T-helper 1 cell treated with Interleukin-12 subunit alpha and Interleukin-12 subunit beta and Interleukin-4 antibody, amounts not matched to agents 30 μg/mL and 1 μg/mL, for 36 hours (primary cell): ENCODE data around the gene NRAS.

Source experiments
- H3K27ac Mint-ChIP-seq: one replicate; pipeline ENCODE4 v1.8.0; 2021; ENCODE audit warnings: mild to moderate bottlenecking, mixed read lengths
- H3K27me3 Mint-ChIP-seq: one replicate; pipeline ENCODE4 v1.8.0; 2021; ENCODE audit warnings: low read depth, mixed read lengths
- H3K36me3 Mint-ChIP-seq: one replicate; pipeline ENCODE4 v1.8.0; 2021; ENCODE audit warnings: low read depth, mixed read lengths
- H3K4me1 Mint-ChIP-seq: one replicate; pipeline ENCODE4 v1.8.0; 2021; ENCODE audit warnings: low read depth, mixed read lengths
- H3K4me3 Mint-ChIP-seq: one replicate; pipeline ENCODE4 v1.8.0; 2021; ENCODE audit warnings: mild to moderate bottlenecking, moderate library complexity, mixed read lengths
- H3K9me3 Mint-ChIP-seq: one replicate; pipeline ENCODE4 v1.8.0; 2021; ENCODE audit warnings: mixed read lengths

NRAS gene

DNA sequence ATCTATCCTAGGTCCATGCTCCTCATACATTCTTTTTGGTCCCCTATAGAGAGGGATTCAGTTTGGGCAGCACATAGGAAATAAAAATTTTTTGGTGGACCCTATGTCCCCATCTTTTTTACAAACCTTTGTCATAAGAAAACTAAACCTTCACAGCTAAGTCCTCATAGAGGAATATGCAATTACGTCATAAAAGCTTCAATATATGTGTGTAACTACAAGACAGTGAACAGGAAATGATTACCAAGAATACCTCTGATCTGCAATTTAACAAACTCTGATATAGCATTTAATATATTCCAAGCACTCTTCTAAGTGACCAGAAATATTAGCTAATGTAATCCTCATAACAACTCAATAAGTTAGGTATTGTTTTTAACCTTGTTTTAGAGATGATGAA lies 40.5 kb downstream of the NRAS start:
- H3K4me3 Mint-ChIP-seq: no peak overlapping the region
- peaks cover 29% of the 10 kb centered on the region for H3K27me3 Mint-ChIP-seq
- no peaks in the 10 kb centered on the region for H3K36me3 Mint-ChIP-seq
- no peaks in the 10 kb centered on the region for H3K9me3 Mint-ChIP-seq
- H3K4me1 Mint-ChIP-seq: no peaks in the 10 kb centered on the region
- no peak overlapping the region for H3K27ac Mint-ChIP-seq

DNA sequence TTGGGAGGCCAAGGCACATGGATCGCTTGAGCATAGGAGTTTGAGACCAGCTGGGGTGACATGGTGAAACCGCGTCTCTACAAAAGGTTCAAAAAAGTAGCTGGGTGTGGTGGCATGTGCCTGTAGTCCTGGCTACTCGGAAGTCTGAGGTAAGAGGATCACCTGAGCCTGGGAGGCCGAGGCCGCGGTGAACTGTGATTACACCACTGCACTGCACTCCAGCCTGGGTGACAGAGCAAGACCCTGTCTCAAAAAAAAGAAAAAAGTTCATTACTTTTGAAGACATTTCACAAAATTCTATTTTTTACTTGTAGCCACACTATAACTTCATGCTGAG lies 44.7 kb downstream of the NRAS start:
- no peak overlapping the region for H3K4me3 Mint-ChIP-seq
- no peak overlapping the region for H3K27ac Mint-ChIP-seq
- H3K27me3 Mint-ChIP-seq: peaks cover 50% of the 10 kb centered on the region
- no peaks in the 10 kb centered on the region for H3K9me3 Mint-ChIP-seq
- H3K36me3 Mint-ChIP-seq: no peaks in the 10 kb centered on the region
- peaks cover 1% of the 10 kb centered on the region for H3K4me1 Mint-ChIP-seq

DNA sequence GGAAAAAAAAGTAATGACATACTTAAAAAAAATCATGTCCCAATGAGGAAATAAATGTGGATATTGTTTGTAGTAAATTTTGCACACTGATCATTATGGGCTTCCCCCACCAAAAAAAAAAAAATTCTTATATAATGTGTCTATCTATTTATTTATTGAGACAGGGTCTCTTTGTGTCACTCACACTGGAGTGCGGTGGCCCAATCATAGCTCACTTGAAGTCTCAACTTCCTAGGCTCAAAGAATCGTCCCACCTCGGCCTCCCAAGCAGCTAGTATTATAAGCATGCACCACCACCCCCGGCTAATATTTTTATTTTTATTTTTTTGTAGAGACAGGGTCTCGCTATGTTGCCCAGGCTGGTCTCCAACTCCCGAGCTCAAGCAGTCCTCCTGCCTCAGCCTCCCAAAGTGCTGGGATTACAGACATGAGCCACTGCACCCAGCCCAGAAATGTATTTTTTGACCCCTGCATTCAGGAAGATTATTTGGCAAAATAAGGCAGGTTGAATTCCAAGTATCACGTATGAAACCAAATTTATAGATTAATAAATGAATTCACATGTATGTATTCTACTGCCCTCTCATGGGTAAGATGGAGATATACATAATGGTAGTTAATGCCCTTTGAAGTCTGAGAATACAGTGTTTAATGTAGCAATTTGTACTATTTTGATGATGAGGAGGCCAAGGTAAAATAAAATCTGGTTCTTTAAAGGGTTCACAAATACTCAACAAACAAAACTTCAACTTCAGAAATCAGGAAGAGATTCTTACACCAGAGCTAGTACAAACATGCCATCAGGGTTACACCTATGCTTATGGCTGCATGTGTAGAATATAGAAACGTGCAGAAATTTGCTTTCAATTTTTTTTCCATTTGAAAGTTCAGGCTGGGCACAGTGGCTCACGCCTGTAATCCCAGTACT lies 45.3 kb downstream of the NRAS start:
- Mint-ChIP-seq H3K4me1 (peaks cover 1% of the 10 kb centered on the region), H3K9me3 (no peaks in the 10 kb centered on the region), H3K27ac (no peak overlapping the region), H3K27me3 (peaks cover 55% of the 10 kb centered on the region), H3K4me3 (no peak overlapping the region), H3K36me3 (no peaks in the 10 kb centered on the region)

DNA sequence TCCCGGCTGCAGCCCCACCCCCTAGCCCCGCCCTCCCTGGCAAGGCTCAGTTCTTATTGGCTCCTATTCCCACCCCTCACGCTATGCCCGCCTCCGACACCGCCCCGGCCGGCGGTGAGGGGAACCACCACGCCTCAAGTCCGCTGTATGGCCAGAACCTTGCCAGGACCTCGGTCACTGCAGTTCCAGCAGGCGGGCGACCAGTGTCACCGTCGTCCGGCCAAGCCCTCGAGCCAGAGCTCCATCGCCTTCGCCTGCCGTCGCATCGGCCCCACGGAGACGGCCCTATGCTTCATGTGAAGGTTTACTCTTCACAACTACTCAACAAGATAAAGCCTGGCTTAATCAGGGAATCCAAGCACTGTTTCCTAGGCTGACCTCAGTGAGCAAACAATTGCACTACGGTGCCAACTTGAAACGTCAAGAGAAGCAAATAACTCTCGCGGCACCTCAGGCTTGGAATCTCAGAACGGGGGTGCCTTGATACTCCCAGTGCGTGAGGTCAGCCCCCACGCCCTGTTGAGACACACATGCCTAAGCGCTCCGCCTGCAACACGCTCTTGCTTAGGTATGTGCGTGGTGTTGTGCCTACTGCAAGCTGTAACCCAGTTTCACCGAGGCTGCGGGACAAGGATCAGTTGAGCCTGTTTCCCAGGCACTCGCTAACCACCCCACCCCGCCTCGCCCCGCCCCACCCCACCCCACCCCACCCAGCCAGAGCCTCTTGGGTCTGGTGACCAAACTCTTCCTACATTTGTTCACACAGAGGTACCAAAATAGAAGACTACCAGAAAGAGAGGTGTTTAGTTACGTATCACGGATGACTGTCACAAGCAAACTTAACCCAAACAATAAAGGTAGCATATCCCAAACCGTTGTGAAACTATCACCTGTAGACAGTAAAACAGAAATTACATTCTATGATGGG lies 46.2 kb downstream of the NRAS start:
- Mint-ChIP-seq H3K9me3 (no peaks in the 10 kb centered on the region), H3K27ac (no peak overlapping the region), H3K4me1 (peaks cover 1% of the 10 kb centered on the region), H3K36me3 (no peaks in the 10 kb centered on the region), H3K4me3 (peak overlapping the region; percentile 88), H3K27me3 (peaks cover 57% of the 10 kb centered on the region)

DNA sequence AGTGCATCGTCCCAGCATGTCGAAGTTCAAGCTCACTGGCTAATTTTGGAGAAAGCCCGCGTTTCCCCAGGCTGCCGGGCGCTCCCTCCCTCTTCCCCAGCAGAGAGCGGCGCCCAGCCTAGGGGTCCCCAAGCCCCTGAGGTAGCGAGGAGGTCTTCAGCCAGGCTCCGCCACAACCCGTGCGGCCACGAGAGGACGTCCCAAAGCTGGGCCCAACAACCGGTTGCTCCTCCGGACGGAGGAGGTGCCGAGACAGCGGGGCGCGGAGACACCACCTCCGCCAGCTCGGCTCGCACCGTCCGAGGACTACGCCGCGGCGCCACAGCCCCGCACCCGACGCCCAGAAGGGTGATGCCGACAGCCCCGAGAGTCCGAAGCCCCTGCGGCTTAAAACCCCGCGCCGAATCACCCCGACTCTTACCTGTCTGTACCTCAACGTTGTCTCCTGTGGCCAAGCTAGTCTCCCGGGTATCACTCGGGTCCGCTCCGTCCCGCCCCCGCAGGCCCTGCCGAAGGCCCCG lies 46.9 kb downstream of the NRAS start, which contains the start of gene DENND2C:
Gene DENND2C, minus strand, starts transcription at position 488 of the 521 bp plus-strand sequence. CDS start 44,065 bp downstream, outside the sequence.
- no peaks in the 10 kb centered on the region for H3K9me3 Mint-ChIP-seq
- no peak within 1 kb of the TSS for H3K27ac Mint-ChIP-seq
- H3K4me3 Mint-ChIP-seq: peak within 1 kb of the TSS; percentile 88
- peaks cover 1% of the 10 kb centered on the region for H3K4me1 Mint-ChIP-seq
- H3K36me3 Mint-ChIP-seq: no peaks in the 10 kb centered on the region
- peaks cover 54% of the 10 kb centered on the region for H3K27me3 Mint-ChIP-seq

DNA sequence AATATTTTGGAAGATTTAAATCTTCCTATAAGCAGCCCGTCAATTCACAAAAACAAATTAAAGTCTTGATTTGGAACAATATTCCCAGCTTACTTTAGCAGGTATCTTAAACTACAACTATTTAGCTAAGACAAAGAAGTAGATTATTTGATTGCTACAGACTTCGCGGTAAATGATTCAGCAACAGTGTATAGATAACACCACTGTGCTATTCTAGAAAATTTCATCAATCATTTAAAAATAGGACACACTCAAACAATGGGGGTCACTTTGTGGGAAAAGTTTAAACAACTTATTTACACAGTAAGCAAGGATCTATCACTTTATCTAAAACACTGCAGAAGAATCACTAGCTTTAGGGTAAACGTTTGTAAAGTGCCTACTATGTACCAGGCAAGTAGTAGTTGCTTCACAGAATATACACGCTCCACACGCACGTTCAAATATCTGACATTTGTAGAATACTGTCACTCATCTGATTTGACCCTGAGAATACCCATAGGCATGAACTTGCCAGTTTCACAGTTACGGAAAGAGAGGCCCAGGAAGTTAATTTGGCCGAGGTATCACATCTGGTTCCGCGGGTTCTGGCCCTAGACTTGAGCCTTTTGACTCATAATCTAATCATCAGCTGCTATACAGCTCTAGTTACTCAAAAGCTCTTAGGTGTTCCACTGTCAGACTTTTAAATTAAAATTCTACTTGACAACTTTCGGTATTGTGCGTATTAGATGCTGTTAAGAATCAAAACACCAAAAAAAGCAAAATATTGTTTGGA lies 47.6 kb downstream of the NRAS start:
- H3K27me3 Mint-ChIP-seq: peaks cover 49% of the 10 kb centered on the region
- peak overlapping the region; percentile 88 for H3K4me3 Mint-ChIP-seq
- peaks cover 1% of the 10 kb centered on the region for H3K4me1 Mint-ChIP-seq
- H3K9me3 Mint-ChIP-seq: no peaks in the 10 kb centered on the region
- no peaks in the 10 kb centered on the region for H3K36me3 Mint-ChIP-seq
- H3K27ac Mint-ChIP-seq: no peak overlapping the region

DNA sequence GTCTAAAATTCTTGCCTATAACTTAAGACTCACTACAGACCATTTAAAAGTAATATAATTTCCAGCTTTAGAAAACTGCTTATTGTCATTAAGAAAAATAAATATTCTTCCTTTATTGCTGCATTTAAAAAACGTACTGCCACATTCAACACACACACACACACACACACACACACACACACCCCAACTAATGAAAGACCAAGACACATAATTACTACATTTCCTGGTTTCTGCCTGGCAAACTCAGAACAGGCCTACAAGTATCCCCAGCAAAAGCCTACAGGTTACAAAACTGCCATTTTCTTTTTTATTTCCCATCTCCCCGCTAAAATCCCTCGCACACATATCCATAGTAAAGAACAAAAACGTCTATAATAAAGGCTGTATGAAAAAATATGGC lies 48.2 kb downstream of the NRAS start:
- Mint-ChIP-seq H3K27ac (no peak overlapping the region), H3K4me3 (no peak overlapping the region), H3K27me3 (peaks cover 47% of the 10 kb centered on the region), H3K9me3 (no peaks in the 10 kb centered on the region), H3K36me3 (no peaks in the 10 kb centered on the region), H3K4me1 (peaks cover 1% of the 10 kb centered on the region)

DNA sequence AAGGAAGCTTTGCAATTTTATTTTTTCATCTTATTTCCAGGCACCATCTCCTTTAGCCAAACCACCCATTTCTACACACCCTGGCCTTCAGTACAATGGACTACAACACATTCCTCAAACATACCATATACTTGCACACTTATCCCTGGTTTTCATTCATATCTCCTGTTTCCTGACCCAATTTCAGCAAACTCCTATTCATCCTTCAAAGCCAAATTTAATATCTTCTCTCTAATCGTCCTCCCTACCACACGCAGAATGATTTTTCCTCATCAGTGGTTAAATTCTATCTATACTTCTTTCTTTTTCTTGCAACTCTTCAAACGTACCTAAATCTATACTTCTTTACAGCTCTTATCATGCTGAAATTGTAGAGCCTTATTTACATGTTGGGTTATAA lies 49.6 kb downstream of the NRAS start:
- Mint-ChIP-seq H3K9me3 (no peaks in the 10 kb centered on the region), H3K36me3 (no peaks in the 10 kb centered on the region)

DNA sequence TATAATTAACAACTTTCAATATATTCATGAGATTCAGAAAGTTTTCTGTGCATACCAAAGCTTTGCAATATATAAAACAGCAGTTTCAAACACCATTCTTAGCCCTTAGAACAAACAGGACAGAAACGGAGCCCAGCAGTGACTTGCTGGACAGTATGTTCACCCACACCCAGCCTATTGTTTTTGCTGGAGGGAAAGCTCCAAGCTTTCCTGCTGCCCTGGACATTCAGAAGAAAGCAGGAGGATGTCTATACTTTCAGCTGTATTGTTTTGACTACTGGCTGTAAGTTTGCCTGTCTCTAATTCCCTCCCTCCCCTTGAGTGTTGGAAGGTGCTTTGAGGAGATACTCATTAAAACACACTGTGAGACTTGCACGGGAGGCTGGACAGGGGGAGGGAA lies 56.3 kb downstream of the NRAS start:
- H3K4me3 Mint-ChIP-seq: no peak overlapping the region
- no peaks in the 10 kb centered on the region for H3K9me3 Mint-ChIP-seq
- no peaks in the 10 kb centered on the region for H3K4me1 Mint-ChIP-seq
- H3K27ac Mint-ChIP-seq: no peak overlapping the region
- H3K36me3 Mint-ChIP-seq: no peaks in the 10 kb centered on the region
- H3K27me3 Mint-ChIP-seq: peaks cover 34% of the 10 kb centered on the region

More for the DNA sequence above, 49.6 kb downstream of the NRAS start:
- peaks cover 45% of the 10 kb centered on the region for H3K27me3 Mint-ChIP-seq
- no peak overlapping the region for H3K27ac Mint-ChIP-seq
- H3K4me1 Mint-ChIP-seq: peaks cover 1% of the 10 kb centered on the region
- H3K4me3 Mint-ChIP-seq: no peak overlapping the region
